ENCODE results near the gene PTPRN2.

Gene PTPRN2

DNA sequence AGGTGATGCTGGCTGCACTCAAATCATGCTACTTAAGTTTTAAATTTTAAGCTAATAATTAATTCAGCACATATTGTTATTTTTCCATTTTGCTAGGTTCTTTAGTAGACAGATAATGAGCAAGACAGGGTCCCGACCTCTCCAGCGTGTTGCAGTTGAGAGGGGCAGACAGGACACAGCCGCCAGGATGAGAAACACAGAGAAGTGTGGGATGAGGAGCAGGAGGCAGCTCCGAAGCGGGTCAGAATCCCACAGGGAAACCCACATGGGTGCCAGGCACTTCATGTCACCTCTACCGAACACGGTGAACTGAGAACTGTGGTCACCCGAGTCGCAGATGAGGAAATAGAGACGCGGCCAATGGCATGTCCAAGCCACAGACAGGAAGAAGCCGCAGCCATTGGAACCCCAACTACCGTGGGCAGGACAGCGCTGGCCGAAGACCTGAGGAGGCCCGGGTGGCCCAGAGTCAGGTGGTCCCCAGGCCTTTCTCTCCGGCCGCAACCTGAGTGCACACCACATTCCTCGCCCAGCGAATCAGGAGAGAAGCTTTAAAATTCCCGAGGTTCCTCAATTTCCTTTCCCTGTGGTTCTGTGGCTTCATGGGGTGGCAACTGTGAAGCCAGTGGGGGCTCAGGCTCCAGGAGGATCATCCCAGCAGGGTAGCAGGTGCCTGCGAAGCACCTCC is 1037.9 kb downstream of the PTPRN2 start:
- in situ Hi-C loops (cut with HindIII; ENCODE audit: low pct_unique_long_range_greater_than_20kb, low sequenced_read_pairs): no loop called here
- no peak for DNase-seq (ENCODE audit: low read depth in 1 of 2, low spot score in 1 of 2)
- no peak for TF ChIP-seq JUND (IDR thresholded peaks at IDR 0.05; ENCODE audit: low read depth)

DNA sequence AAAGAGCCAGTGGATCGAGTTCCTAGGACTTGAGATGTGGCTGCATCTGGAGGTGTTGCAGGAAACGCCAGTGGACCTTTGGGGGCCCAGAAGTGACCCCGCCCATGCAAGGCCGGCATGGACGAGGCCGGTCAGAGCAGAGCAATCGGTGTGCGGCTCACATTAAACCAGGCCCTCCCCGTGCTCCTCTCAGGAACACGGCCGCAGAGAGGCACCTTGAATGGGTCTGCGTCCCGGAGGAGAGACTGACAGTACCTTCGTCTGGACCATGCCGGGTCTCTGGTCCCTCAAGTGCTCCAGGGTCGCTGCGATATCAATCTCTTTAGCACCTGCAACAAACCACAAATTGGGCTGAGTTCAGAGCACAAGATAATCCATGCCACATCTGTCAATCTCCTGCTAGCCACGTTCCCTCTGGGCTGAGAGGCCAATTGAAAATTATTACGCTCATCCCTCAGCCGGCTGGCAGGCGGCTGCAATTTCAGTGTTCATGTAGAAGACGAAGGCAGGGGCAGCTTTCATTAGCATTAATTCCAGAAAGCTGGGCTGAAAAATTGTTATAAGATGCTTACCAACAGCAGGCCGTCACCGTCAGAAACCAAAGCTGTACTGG is 1038.8 kb downstream of the PTPRN2 start:
- in situ Hi-C loops (cut with HindIII; ENCODE audit: low pct_unique_long_range_greater_than_20kb, low sequenced_read_pairs): no loop called here
- no peak for TF ChIP-seq JUND (IDR thresholded peaks at IDR 0.05; ENCODE audit: low read depth)
- DNase-seq (ENCODE audit: low read depth in 1 of 2, low spot score in 1 of 2): no peak

DNA sequence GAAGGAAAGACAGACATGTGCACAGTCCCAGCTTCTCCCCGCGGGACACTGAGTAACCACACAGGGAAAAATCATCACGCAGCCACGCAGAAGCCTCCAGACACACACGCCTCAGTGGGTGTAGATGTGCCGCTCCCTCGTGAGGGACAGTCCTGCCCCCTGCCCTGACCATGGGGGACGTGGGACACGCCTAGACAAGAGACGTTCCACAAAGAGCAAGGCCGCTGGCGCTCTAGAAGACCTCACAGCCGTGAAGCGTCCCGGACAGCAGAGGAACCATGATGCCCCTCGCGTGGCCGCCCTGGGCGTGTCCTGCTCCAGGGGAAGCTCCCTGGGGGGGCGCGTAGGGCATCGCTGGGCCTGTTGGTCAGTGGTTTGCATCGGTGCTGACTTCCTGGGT is 1040.0 kb downstream of the PTPRN2 start:
- no peak for DNase-seq (ENCODE audit: low read depth in 1 of 2, low spot score in 1 of 2)
- in situ Hi-C loops (cut with HindIII; ENCODE audit: low pct_unique_long_range_greater_than_20kb, low sequenced_read_pairs): no loop called here
- no peak for TF ChIP-seq JUND (IDR thresholded peaks at IDR 0.05; ENCODE audit: low read depth)

DNA sequence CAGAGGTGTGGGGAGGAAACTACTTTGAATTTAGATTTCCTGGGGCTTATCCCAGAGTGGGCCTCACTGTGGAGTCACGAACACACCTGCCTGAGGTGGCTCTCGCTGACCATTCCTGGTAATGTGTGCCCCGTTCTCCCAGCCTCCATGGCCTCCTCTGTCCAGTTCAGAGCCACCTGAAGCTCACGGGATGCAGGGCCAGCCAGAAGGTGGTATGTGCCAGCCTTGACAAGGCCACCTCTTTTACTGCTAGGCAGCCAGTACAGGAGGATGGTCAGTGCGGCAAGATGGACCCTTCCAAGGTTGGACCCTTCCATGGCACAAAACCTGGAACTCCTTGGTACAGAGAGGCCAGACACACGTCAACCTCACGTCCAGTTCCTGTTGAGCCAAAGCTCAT is 1040.5 kb downstream of the PTPRN2 start:
- DNase-seq (ENCODE audit: low read depth in 1 of 2, low spot score in 1 of 2): no peak
- in situ Hi-C loops (cut with HindIII; ENCODE audit: low pct_unique_long_range_greater_than_20kb, low sequenced_read_pairs): no loop called here
- TF ChIP-seq JUND (IDR thresholded peaks at IDR 0.05; ENCODE audit: low read depth): no peak

DNA sequence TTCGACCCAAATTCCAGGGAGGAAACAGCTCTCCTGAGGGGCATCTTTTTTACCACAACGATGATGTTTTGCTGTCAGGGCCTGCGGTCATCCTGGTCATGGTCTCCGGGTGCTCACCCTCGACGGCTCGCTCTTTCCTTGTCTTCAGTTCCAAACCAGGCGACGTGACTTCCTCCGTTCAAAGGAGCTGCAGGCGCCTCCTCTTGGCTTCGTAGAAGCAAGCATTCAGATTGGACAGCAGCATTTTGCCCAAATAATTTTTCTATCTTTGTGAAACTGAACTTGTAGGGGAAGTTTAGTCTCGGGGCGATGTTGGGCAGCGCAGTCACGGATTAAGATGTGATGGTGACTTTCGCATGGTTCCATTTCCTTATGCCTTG is 1042.0 kb downstream of the PTPRN2 start:
- in situ Hi-C loops (cut with HindIII; ENCODE audit: low pct_unique_long_range_greater_than_20kb, low sequenced_read_pairs): no loop called here
- no peak for DNase-seq (ENCODE audit: low read depth in 1 of 2, low spot score in 1 of 2)
- no peak for TF ChIP-seq JUND (IDR thresholded peaks at IDR 0.05; ENCODE audit: low read depth)

DNA sequence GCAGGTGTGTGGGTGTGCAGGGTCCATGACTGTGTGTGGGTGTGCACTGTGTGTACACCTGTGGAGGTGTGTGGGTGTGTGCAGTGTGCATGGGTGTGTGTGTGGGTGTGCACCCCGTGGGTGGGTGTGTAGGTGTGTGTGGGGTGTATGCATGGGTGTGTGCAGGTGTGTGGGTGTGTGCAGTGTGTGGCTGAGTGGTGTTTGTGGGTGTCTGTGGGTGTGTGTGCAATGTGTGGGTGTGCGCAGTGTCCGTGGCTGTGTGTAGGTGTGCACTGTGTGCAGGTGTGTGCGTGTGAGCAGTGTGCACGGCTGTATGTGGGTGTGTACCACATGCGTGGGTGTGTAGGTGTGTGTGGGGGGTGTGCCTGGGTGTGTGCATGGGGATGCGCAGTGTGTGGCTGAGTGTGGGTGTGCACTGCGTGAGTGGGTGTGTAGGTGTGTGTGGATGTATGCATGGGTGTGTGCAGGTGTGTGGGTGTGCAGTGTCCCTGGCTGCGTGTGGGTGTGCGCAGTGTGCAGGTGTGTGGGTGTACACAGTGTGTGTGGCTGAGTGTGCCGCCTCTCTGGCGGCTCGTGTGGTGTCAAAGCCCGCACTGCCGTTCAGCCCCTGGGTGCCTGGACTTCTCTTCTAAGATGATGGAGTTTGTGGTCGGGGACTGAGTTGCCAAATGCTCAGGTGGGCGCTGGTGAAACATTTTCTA is 1042.5 kb downstream of the PTPRN2 start:
- no peak for DNase-seq (ENCODE audit: low read depth in 1 of 2, low spot score in 1 of 2)
- in situ Hi-C loops (cut with HindIII; ENCODE audit: low pct_unique_long_range_greater_than_20kb, low sequenced_read_pairs): no loop called here
- TF ChIP-seq JUND (IDR thresholded peaks at IDR 0.05; ENCODE audit: low read depth): no peak

DNA sequence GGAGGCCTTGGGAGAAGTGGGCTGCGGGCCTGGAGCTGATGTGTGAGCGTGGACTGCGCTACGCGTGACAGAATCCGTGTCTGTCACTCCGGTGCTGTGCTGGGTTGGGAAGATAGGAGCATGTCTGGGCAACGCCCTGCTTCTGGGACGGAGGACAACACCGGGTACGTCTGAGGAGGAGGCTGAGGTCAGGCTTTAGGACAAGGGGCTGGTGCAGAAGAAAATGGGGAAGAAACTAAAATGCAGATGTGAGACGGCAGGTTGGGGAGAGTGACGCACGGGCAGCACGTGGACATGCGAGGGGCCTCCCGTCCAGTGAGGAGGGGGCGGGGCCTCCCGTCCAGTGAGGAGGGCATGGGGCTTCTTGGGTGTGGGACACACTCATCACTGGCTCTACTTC is 1043.4 kb downstream of the PTPRN2 start:
- in situ Hi-C loops (cut with HindIII; ENCODE audit: low pct_unique_long_range_greater_than_20kb, low sequenced_read_pairs): no loop called here
- DNase-seq (ENCODE audit: low read depth in 1 of 2, low spot score in 1 of 2): no peak
- no peak for TF ChIP-seq JUND (IDR thresholded peaks at IDR 0.05; ENCODE audit: low read depth)

DNA sequence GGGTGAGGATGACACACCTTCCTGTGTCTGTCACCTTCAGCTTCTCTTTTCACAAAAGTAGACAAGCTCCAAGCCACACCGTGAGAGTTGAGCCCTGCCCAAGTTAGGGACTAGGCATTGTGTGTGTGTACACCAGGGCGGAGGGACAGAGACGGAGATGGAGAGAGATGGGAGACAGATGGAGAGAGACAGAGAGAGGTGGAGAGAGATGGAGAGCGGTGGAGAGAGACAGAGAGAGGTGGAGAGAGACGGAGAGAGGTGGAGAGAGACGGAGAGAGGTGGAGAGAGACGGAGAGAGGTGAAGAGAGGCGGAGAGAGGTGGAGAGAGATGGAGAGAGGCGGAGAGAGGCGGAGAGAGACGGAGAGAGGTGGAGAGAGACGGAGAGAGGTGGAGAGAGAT is 1043.8 kb downstream of the PTPRN2 start:
- no peak for DNase-seq (ENCODE audit: low read depth in 1 of 2, low spot score in 1 of 2)
- in situ Hi-C loops (cut with HindIII; ENCODE audit: low pct_unique_long_range_greater_than_20kb, low sequenced_read_pairs): no loop called here
- no peak for TF ChIP-seq JUND (IDR thresholded peaks at IDR 0.05; ENCODE audit: low read depth)

DNA sequence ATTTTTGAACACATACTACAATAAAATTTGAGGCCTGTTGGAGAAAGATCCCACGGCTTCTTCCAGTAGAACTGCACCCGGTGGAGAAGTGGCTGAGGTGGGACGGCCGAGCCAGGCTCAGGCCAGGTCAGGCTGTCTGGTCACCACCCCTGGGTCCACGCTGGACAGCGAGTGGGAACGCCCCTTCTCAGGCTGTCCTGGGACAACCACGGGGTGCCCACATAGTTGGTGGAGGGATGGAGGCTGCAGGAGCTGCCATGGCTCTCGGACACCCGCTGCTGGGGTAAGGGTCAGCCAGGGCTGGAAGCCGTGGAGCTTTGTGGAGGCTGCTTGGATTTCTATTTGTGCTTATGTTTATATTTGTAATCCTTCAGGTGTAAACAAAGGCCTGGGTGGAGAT is 1044.3 kb downstream of the PTPRN2 start:
- in situ Hi-C loops (cut with HindIII; ENCODE audit: low pct_unique_long_range_greater_than_20kb, low sequenced_read_pairs): no loop called here
- DNase-seq (ENCODE audit: low read depth in 1 of 2, low spot score in 1 of 2): no peak
- no peak for TF ChIP-seq JUND (IDR thresholded peaks at IDR 0.05; ENCODE audit: low read depth)

GRCh38 chr7:157542068-157543021 is 1045.3 kb downstream of the PTPRN2 start:
- TF ChIP-seq JUND (IDR thresholded peaks at IDR 0.05; ENCODE audit: low read depth): no peak
- in situ Hi-C loops (cut with HindIII; ENCODE audit: low pct_unique_long_range_greater_than_20kb, low sequenced_read_pairs): no loop called here
- no peak for DNase-seq (ENCODE audit: low read depth in 1 of 2, low spot score in 1 of 2)

GRCh38 chr7:157541295-157542067 is 1046.1 kb downstream of the PTPRN2 start:
- no peak for TF ChIP-seq JUND (IDR thresholded peaks at IDR 0.05; ENCODE audit: low read depth)
- in situ Hi-C loops (cut with HindIII; ENCODE audit: low pct_unique_long_range_greater_than_20kb, low sequenced_read_pairs): no loop called here
- no peak for DNase-seq (ENCODE audit: low read depth in 1 of 2, low spot score in 1 of 2)

All from T47D (cell line).